GM19328 (cell line): Measurements from ENCODE around the gene SFTPB.

Source experiments
- ATAC-seq: cut with Tn5 transposase; IDR thresholded peaks from one replicate; pipeline ENCODE4 v1.9.1; 2021; ENCODE audit warnings: mild to moderate bottlenecking, moderate library complexity; ENCODE audit not compliant: unreplicated experiment

Gene SFTPB

DNA sequence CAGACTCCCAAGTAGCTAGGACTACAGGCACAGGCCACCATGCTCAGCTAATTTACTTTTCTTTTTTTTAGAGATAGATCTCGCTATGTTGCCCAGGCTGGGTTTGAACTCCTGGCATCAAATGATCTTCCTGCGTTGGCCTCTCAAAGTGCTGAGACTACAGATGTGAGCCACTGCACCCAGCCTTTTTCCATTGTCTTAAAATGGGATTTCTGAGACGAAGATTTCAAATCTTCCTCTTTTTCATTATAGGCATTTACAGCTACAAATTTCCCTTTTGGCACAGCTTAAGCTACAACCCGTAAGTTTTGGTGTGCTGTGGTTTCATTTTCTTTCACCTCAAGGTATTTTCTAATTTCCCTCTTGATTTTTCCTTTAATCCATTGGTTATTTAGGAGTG is 34.8 kb upstream of the SFTPB start:
- ATAC-seq = no peak

DNA sequence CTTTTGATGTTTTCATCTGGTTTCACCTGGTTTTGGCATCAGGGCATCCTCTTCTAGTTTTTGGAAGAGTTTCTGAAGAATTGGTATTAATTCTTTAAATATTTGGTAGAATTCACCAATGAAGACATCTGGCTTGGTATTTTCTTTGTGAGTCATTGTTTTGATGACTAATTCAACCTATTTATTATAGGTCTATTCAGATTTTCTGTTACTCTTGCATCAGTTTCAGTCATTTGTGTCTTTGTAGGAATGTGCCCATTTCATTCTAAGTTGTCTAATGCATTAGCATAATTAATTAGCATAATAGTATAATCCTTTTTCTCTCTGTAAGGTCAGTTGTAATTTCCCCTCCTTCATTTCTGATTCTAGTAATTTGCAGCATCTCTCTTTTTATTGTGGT is 34.2 kb upstream of the SFTPB start:
- no peak for ATAC-seq

DNA sequence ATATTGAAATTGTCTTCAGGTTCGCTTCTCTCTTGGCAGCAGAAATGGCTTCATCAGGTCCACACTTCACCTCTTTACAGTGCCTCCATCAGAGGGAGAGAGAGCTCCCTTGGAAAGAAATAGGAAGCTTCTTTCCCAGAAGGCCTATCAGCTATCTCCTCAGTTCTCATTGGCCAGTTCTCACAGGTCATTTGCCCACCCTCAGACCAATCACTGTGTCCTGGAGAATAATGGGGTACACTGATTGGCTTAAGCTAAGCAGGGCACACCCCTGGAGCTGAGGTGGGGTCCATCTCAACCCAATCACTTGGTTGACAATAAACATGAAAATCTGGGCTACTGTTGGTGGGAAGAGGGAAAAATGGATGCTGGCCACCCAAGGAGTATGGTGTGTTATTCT is 31.3 kb upstream of the SFTPB start:
- no peak for ATAC-seq

DNA sequence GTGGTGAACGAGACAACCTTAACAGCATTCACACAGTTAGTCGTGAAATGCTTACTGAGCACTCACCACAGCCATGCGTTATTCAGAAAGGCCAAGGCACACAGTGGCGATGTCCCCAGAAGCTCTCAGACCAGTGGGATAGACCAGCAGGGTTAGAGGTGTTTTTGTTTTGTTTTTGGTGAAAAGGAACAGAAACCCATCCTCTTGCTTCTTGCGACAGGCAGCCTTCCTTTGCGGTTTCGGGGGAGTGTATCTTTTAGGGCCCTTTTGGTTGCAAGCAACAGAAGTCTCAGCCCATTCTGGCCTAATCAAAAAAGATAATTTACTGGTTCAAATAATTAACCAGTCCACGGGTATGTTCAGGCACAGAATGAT is 30.9 kb upstream of the SFTPB start:
- no peak for ATAC-seq

GRCh38 chr2:85698184-85698879 is 30.3 kb upstream of the SFTPB start:
- no peak for ATAC-seq

GRCh38 chr2:85697716-85698115 is 29.7 kb upstream of the SFTPB start:
- ATAC-seq = no peak

DNA sequence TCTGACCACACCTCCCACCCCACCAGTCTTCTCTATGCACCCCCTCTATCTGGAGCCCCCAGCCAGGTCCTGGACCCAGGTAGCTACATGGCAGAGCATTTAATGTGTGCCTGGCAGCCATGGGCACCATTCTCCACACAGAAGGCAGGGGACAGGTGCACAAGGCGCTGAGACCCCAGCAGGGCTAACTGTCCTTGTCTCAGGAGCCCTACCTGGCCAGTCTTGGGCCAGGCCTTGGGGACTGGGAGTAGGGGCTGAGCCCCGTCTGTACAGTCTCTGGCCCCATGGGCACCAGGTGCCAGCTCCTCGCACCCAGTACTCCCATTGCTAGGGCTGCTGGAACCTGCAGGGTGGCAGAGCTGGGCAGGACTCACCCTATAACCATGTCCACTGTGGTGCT is 29.1 kb upstream of the SFTPB start:
- ATAC-seq = no peak

DNA sequence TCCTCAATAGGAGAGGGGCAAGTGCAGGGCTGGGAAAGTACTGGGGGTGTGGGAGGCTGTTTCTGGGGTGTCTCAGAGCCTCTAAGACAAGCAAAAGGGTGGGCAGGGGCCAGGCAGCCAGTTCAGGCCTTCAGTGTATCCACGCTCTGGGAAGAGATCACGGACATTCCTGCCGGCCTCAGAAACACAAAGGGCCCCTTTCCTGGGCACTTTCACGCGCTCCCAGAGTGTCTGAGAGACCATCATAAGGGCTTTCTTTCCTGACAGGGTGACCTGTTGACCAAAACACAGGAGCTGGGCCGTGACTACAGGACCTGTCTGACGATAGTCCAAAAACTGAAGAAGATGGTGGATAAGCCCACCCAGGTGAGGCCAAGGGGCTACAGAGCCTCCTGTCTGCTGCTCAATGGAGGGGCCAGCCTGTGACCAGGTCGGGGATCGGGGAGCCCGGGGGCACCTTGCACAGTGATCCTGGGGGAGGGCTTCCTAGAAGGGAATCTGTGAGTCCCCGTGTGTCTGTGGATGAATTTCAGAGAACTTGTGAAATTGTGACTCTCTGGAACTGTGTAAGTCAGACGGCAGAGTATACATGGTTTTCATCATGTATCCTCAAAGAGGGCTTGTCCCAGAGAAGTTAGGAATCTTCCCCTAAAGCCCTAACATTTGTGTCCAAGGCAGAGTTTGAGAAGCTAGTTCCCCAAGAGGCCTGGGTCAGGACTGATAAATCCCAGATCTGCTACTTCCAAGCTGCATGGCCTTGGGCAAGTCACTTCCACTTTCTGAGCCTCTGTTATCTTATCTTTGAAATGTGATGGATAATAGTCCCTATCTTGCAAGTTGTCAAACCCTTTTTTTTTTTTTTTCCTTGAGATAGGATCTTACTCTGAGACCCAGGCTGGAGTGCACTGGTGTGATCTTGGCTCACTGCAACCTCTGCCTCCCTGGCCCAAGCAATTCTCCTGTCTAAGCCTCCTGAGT is 28.0 kb upstream of the SFTPB start:
- ATAC-seq = no peak

DNA sequence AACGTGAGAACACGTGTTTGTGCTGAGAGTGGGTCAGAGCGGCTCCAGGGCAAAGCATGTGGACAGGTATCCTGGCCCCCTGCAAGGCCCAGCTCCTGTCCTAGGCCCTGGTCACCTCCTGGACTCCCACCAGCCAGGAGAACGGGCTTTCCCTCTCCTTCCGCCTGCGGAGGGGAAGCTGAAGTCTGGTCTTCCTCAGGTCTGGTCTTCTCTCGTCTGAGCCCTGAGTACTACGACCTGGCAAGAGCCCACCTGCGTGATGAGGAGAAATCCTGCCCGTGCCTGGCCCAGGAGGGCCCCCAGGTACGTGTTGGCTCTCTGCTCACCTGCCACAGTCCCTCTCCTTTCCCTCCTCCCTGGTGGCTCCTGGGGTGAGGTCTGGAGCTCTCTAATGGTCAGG is 27.1 kb upstream of the SFTPB start:
- no peak for ATAC-seq

DNA sequence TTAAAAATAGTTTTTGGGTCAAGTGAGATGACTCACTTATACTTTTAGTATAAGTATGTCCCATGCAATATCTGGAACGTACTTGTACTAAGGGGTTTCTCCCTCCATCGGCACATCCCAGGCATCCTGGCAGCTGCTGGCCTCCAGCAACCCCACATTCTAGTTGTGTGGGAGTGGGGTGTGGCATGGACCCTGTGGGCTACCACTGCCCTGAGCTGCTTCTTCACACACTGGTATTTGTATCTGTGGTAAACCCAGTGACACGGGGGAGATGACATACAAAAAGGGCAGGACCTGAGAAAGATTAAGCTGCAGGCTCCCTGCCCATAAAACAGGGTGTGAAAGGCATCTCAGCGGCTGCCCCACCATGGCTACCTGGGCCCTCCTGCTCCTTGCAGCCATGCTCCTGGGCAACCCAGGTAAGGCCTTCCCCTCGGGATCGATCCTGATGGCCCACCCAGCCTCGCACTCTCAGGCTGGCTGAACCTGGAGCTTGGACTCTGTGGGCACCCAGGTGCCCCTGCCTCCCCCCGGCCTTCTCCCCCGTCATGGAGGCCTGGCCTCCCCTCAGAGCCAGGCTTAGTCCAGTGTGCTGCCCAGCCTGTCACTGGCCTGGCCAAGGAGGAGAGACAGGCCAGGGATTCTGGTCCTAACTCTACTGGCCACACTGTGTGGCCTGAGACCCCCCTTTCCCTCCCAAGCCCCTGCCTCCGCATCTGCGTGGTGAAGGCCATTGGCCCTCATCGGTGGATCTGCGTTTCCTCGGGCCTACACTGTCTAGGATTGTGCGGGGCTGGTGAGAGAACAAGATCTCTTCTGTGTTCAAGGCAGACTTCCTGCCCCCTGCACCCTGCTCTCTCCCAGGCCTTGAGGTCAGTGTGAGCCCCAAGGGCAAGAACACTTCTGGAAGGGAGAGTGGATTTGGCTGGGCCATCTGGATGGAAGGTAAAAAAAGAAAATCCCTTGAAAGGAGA is 26.3 kb upstream of the SFTPB start, which contains the start of gene GNLY:
Gene GNLY (plus strand): TSS at position 307 of the 974 bp plus-strand sequence. CDS start 61 bp downstream, at position 368.
- no peak for ATAC-seq

DNA sequence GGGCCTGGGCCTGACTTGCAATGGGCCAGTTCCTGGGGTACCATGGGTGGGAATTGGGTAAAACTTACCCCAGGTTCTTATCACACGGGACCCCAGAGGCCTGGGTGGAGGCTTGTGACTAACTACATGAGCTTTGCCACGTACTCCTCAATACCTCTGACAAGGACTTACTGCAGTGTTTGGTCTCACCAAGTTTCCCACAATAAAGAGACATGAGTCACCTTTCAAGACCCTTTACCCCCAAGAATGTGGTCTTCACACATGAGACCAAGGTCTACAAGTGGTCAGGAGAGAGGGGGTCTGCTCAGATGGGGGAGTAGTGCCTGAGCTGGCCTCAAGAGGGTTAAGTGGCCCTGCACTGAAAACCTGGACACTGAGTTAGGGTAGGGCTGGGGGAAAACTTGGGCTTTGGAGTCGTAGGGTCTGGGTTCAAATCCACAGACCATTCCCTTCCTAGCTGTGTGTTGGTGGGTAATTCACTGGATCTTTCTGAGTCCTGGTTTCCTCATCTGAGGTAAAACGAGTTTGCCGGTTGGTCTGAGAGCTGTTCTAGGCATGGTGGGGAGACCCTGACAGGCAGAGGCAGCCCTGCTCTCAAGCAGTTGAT is 24.1 kb upstream of the SFTPB start:
- ATAC-seq = no peak

DNA sequence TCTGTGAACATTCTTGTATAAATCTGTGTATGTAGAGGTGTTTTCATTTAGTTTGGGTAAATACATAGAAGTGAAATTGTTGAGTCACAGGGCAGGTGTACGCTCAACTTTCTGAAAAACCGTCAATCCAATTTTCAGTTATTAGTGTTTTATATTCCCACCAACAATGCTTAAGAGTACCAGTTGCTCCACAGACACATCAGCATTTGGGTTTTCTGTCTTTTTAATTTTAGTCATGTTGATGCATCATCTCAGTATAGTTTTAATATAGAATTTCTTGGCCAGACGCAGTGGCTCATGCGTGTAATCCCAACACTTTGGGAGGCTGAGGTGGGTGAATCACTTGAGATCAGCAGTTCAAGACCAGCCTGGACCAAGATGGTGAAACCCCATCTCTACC is 22.9 kb upstream of the SFTPB start:
- ATAC-seq = no peak

GRCh38 chr2:85684806-85685205 is 16.8 kb upstream of the SFTPB start:
- ATAC-seq = no peak

DNA sequence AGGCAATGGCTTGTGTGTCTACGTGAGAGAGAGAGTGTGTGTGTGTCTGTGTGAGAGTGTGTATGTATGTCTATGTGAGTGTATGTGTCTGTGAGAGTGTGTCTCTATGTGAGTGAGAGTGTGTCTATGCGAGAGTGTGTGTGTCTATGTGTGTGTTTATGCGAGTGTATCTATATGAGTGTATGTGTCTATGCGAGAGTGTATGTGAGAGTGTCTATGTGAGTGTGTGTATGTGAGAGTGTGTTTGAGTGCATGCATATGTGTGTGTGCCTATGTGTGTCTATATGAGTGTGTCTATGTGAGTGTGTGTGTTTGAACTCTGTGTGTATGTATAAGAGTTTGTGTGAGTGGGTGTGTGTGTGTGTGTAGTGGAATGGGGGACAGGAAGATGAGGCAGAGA is 16.4 kb upstream of the SFTPB start:
- no peak for ATAC-seq

DNA sequence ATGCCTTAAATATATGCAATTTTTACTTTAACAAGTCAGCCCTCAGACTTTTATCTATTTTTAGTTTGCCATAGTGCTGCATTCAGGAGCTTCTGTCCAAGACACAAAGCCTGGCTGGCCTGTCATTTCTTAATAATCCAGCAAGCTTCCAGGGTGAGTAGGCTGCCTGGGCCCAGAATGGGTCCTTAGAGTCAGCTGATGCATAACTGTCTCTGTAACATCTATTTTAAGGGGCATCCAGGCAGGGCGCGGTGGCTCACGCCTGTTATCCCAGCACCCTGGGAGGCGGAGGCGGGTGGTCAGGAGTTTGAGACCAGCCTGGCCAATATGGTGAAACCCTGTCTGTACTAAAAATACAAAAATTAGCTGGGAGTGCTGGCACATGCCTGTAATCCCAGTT is 14.4 kb upstream of the SFTPB start:
- no peak for ATAC-seq

DNA sequence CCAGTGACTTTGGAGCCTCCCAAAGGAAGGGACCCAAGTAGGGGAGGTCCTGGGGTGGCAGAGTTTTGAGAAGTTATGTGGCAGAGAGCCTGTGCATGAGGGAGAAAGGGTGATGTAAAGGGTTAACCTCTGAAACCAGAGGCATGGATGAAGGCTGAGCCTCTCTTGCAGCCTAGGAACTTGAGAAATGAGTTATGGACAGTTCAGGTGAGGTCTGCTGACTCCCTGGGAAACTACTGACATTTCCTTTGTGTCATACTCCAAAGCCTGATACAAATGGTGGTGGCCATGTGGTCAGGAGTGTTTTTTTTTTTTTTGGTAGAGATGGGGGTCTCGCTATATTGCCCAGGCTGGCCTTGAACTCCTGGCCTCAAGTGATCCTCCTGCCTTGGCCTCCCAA is 13.8 kb upstream of the SFTPB start:
- no peak for ATAC-seq

GRCh38 chr2:85681372-85681763 is 13.4 kb upstream of the SFTPB start:
- no peak for ATAC-seq

- ATAC-seq = no peak
These were observed 12.8 kb upstream of the SFTPB start for GRCh38 chr2:85680707-85681371.

DNA sequence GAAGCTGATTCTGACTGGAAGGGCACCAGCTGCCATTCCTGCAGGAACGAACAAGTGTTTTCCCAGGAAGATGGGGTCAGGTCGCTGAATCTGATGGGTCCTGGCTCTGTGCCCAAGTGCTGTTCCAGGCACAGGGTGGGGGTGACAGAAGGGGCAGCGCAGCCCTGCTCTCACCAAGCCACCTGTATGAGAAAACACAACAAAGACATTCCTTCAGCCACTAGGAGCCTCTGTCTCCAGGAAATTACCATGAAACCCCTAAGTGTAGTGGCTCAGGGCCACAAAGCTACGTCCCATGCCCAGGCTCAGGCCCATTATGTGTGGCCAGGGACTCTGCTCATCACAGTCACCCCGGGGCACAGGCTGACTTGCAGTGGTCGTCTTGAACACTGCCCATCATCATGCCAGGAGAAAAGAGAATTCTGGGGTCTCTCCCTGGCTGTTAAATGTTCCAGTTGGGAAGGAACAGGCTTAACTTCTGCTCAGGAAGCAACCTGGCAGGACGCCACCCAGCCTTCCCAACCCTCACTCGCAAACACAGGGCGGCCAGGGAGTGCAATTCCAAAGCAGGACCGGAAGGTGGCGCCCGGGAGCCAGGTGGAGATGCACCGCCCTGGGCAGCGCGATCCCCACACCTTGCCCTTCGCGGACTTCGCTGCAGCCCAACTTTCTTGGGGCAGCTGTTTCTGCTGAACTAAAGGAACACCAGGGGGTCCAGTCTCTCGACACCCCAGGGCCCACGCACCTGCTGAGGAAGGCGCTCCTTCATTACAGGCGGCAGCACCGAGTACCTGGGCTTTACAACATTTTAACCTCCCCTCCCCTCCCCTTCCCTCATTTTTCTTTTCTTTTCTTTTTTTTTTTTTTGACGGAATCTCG is 11.0 kb upstream of the SFTPB start:
- ATAC-seq = peak; percentile 57
